Skin of body (tissue), 3 donors: Measurements from ENCODE around the gene ZNF207. TPM values are rescaled to one million over a fixed set of nuclear protein-coding genes. Genes with fewer than 3 reads are reported as not detected.
"Not testable (repeated sequence)": the region's sequence is repeated elsewhere in the genome, so short reads cannot be mapped to it uniquely, and the experiment has no call there.

Experiments
- DNase-seq: peaks from one replicate; lab custom pipeline; 2025; lab: John Stamatoyannopoulos, UW
- small RNA-seq: library from RNA; depleted of rRNA; stranded (forward); fragments of <200 nt; gene quantifications from one replicate; pipeline ENCODE3, GENCODE V24; 2014; ENCODE audit warnings: low replicate concordance
- total RNA-seq: library from RNA; depleted of rRNA; stranded (reverse); fragments of >200 nt; gene quantifications from one replicate; pipeline ENCODE4 v1.2.3, GENCODE V29; 2014

ZNF207 gene
- total RNA-seq, 1 donor from 2014 or later: 153 TPM

- DNase-seq: no peak
Measured at GRCh38 chr17:32386844-32387243, 36.9 kb downstream of the ZNF207 start.

- not testable (repeated sequence) for DNase-seq
Measured at GRCh38 chr17:32388128-32388527, 38.2 kb downstream of the ZNF207 start.

GRCh38 chr17:32388613-32389459 lies 38.9 kb downstream of the ZNF207 start:
- no peak for DNase-seq

GRCh38 chr17:32393904-32394303 lies 43.9 kb downstream of the ZNF207 start:
- no peak for DNase-seq

- DNase-seq: no peak
Measured at GRCh38 chr17:32396343-32396742, 46.4 kb downstream of the ZNF207 start.

GRCh38 chr17:32398946-32399345 lies 49.0 kb downstream of the ZNF207 start:
- no peak for DNase-seq

- DNase-seq: not testable (repeated sequence)
Measured at GRCh38 chr17:32410085-32410484, 60.1 kb downstream of the ZNF207 start.

GRCh38 chr17:32426894-32427293 lies 76.9 kb downstream of the ZNF207 start:
- DNase-seq: no peak

GRCh38 chr17:32429598-32429997 lies 79.6 kb downstream of the ZNF207 start:
- no peak for DNase-seq

Small RNA genes lying within 50 kb of the gene (small RNA-seq; reads per million reads assigned to genes)
- not detected for gene AC005899.6

Other genes with a start within 250 kb of the ZNF207 start
- gene RHOT1, start 207.7 kb upstream of the ZNF207 start, total RNA-seq: 66.4 TPM
- gene RHBDL3, start 84.3 kb upstream of the ZNF207 start, total RNA-seq: 1.6 TPM
- gene C17orf75, start 8.0 kb upstream of the ZNF207 start, total RNA-seq: 23.9 TPM
- gene PSMD11, start 94.4 kb downstream of the ZNF207 start, total RNA-seq: 77.8 TPM
- 1.6 TPM for gene CDK5R1, start 136.8 kb downstream of the ZNF207 start, total RNA-seq